ENCODE measurements around the gene USF2. TPM values are rescaled to one million over a fixed set of nuclear protein-coding genes. Genes with fewer than 3 reads are reported as not detected.

Gene USF2
- total RNA-seq, 2 donors from 2014 or later: 204 to 299 TPM

DNA sequence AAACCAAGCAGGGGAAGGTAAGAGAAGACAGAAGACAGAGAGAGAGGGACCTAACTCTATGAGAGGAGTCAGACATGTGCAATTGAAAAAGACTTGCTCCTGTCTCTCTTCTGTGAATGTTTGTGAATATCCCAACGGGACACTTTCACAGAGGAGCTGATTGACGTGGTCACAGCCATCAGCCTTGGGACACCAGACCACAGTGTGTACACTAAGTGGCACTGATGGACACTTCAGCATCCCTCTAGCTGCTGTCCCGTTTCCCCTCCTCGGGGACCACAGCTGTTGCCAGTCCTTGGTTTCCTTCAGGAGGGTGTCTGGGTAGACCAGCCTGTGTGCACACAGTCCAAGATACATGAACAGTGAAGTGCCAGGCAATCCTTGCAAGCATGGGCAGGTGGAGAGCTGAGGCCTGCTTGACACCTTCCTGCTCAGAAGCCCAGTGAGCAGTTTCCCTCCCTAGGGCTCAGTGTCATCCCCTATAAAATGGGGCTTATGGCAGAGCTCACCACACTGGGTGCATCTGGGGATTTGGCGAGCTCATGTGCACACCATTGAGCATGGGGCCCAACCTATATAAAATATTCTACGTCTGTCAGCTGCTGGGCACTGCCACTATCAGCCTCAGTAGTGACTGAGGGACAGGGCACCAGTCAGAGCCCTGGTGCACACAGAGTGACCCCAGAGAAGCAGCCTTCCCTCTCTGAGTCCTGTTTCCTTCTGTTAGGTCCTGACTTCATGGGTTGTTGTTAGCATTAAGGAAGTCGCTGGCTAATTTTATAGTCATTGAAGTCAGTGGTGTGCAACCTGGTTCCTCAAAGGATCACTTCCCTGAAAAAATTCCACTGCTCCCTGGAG lies 4.3 kb upstream of the USF2 start:
- Mint-ChIP-seq H3K4me3 (no peak overlapping the region), H3K27me3 (no peaks in the 10 kb centered on the region), H3K4me1 (peaks cover 12% of the 10 kb centered on the region), H3K27ac (peak overlapping the region; percentile 90), H3K36me3 (ENCODE audit: low read depth) (no peaks in the 10 kb centered on the region)
- ATAC-seq: no peak
- H3K9me3 ChIP-seq (ENCODE audit: control insufficient read depth, low read length, poor library complexity, severe bottlenecking): no peaks in the 10 kb centered on the region
- peak in 1 of 3 donors; percentile 1 for DNase-seq

DNA sequence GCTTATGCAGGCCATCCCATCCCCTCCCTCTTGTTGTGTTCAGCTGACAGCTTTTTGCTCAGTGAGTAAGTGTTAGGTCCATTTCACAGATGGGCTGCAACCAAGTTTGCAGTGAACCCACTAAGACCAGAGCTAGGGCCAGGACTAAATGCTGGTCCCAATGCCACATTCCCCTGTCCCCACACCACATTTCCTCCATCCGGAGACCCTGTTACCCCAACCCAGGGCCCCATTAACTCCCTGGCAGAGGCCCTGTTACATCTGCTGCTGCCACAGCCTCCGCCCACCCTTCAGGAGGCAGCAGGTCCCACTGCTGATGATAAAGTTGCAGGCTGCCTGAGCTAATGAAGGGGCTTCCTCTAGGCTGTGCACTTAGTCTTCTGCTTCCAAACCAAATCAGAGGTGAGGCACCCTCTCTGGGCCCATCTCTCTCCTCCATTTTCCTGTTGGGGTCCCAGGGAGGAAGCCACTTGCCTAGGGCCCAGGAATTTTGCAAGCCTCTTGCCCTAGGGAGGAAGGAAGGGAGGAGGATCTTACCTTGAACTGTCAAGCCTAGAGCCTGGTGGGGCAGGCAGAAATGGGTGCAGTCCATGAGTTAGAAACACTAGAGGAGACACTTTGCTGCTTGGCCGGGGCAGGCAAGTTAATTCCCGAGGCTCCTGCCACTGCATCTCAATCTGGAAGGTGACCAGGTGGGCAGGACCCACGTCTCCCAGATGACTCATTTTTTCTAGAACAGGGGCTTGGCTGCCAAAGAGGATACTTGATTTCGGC lies 3.4 kb upstream of the USF2 start:
- peak overlapping the region; percentile 90 for H3K27ac Mint-ChIP-seq
- DNase-seq: peak in 1 of 3 donors; percentile 3
- no peaks in the 10 kb centered on the region for H3K36me3 Mint-ChIP-seq (ENCODE audit: low read depth)
- H3K4me1 Mint-ChIP-seq: peaks cover 12% of the 10 kb centered on the region
- H3K4me3 Mint-ChIP-seq: peak overlapping the region; percentile 74
- ATAC-seq: no peak
- H3K9me3 ChIP-seq (ENCODE audit: control insufficient read depth, low read length, poor library complexity, severe bottlenecking): no peaks in the 10 kb centered on the region
- H3K27me3 Mint-ChIP-seq: no peaks in the 10 kb centered on the region

GRCh38 chr19:35265900-35266519 lies 2.8 kb upstream of the USF2 start:
- Mint-ChIP-seq H3K27ac (peak overlapping the region; percentile 90), H3K4me1 (peaks cover 14% of the 10 kb centered on the region), H3K4me3 (peak overlapping the region; percentile 74), H3K27me3 (no peaks in the 10 kb centered on the region), H3K36me3 (ENCODE audit: low read depth) (no peaks in the 10 kb centered on the region)
- ATAC-seq (no peak), DNase-seq (peak in 1 of 3 donors; percentile 4)
- H3K9me3 ChIP-seq (ENCODE audit: control insufficient read depth, low read length, poor library complexity, severe bottlenecking): no peaks in the 10 kb centered on the region

DNA sequence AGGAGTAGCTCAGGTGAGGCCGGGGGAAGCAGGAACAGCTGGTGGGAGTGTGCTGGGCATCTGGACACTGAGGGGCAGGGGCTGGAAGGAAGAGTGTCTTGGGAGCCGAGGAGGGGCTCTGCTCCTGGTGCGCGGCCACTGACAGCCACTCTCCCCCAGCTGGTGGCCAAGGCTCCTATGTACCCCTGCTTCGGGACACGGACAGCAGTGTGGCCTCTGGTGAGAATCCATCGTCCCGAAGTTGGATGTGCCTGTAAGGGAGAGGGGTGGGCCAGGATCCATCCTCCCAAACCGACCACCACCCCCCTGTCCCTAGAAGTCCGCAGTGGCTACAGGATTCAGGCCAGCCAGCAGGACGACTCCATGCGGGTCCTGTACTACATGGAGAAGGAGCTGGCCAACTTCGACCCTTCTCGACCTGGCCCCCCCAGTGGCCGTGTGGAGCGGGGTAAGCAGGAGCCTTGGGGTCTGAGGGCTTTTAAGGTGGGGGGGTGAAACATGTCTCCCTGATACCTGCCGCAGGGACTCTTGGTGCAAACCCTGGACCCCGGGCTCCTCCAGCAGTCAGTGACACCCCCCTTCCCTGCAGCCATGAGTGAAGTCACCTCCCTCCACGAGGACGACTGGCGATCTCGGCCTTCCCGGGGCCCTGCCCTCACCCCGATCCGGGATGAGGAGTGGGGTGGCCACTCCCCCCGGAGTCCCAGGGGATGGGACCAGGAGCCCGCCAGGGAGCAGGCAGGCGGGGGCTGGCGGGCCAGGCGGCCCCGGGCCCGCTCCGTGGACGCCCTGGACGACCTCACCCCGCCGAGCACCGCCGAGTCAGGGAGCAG lies 2.0 kb upstream of the USF2 start:
- H3K36me3 Mint-ChIP-seq (ENCODE audit: low read depth): no peaks in the 10 kb centered on the region
- peaks cover 16% of the 10 kb centered on the region for H3K4me1 Mint-ChIP-seq
- ATAC-seq (no peak), DNase-seq (peak in 1 of 3 donors; percentile 8)
- H3K27me3 Mint-ChIP-seq: no peaks in the 10 kb centered on the region
- peak overlapping the region; percentile 94 for H3K4me3 Mint-ChIP-seq
- H3K9me3 ChIP-seq (ENCODE audit: control insufficient read depth, low read length, poor library complexity, severe bottlenecking): no peaks in the 10 kb centered on the region
- H3K27ac Mint-ChIP-seq: peak overlapping the region; percentile 90

DNA sequence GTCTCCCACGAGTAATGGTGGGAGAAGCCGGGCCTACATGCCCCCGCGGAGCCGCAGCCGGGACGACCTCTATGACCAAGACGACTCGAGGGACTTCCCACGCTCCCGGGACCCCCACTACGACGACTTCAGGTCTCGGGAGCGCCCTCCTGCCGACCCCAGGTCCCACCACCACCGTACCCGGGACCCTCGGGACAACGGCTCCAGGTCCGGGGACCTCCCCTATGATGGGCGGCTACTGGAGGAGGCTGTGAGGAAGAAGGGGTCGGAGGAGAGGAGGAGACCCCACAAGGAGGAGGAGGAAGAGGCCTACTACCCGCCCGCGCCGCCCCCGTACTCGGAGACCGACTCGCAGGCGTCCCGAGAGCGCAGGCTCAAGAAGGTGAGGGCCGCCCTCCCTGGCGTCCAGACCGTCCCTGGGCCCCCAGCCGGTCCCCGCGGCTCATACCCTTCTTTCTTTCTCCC lies 1.4 kb upstream of the USF2 start:
- peaks cover 22% of the 10 kb centered on the region for H3K4me1 Mint-ChIP-seq
- H3K9me3 ChIP-seq (ENCODE audit: control insufficient read depth, low read length, poor library complexity, severe bottlenecking): no peaks in the 10 kb centered on the region
- peaks cover 2% of the 10 kb centered on the region for H3K36me3 Mint-ChIP-seq (ENCODE audit: low read depth)
- ATAC-seq (peak; percentile 18), DNase-seq (peak; percentile 16 to 30 (median 27))
- H3K27me3 Mint-ChIP-seq: no peaks in the 10 kb centered on the region
- H3K4me3 Mint-ChIP-seq: peak overlapping the region; percentile 94
- H3K27ac Mint-ChIP-seq: peak overlapping the region; percentile 89

DNA sequence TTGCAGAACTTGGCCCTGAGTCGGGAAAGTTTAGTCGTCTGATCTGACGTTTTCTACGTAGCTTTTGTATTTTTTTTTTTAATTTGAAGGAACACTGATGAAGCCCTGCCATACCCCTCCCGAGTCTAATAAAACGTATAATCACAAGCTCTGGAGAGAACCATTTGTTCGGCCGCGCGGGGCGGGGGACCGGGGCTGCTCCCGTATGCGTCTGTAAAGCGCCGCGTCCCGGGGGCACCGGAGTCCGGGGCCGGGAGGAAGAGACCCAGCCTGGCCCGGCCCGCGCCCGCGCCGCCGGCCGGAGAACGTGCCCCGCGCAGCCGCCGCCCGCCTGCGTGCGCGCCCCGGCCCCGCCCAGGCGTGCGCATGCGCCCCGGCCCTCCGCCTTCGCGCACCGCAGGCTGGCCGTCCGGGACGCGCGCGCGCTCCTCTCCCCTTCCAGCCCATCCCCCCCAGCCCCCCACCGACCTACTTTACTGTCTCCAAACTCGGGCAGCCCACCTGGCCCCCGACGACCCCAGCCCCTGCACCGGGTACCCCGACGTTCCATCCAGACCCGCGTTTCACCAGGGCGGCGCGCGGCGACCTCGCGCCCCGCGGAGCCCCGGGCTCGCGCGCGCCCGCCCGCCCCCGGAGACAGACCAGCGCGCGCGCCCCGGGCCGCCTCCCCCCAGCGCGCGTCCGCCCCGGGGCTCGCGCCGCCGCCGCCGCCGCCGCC lies 785 bp upstream of the USF2 start:
- H3K9me3 ChIP-seq (ENCODE audit: control insufficient read depth, low read length, poor library complexity, severe bottlenecking): no peaks in the 10 kb centered on the region
- ATAC-seq: peak; percentile 66
- Mint-ChIP-seq H3K27ac (peak overlapping the region; percentile 89), H3K36me3 (ENCODE audit: low read depth) (peaks cover 2% of the 10 kb centered on the region), H3K4me1 (peaks cover 22% of the 10 kb centered on the region), H3K4me3 (peak overlapping the region; percentile 94), H3K27me3 (no peaks in the 10 kb centered on the region)
- DNase-seq: peak; percentile 70 to 77 (median 71)

GRCh38 chr19:35269438-35270117 lies 816 bp downstream of the USF2 start:
- DNase-seq (peak; percentile 57 to 70 (median 60)), ATAC-seq (peak; percentile 67)
- H3K27ac Mint-ChIP-seq: peak overlapping the region; percentile 63
- H3K36me3 Mint-ChIP-seq (ENCODE audit: low read depth): peaks cover 2% of the 10 kb centered on the region
- H3K4me1 Mint-ChIP-seq: peaks cover 30% of the 10 kb centered on the region
- no peaks in the 10 kb centered on the region for H3K9me3 ChIP-seq (ENCODE audit: control insufficient read depth, low read length, poor library complexity, severe bottlenecking)
- H3K4me3 Mint-ChIP-seq: peak overlapping the region; percentile 81
- no peaks in the 10 kb centered on the region for H3K27me3 Mint-ChIP-seq

GRCh38 chr19:35270381-35270811 lies 1.6 kb downstream of the USF2 start:
- ATAC-seq (no peak), DNase-seq (no peak)
- Mint-ChIP-seq H3K27ac (peak overlapping the region; percentile 63), H3K27me3 (no peaks in the 10 kb centered on the region), H3K4me1 (peaks cover 32% of the 10 kb centered on the region), H3K36me3 (ENCODE audit: low read depth) (peaks cover 2% of the 10 kb centered on the region), H3K4me3 (peak overlapping the region; percentile 53)
- H3K9me3 ChIP-seq (ENCODE audit: control insufficient read depth, low read length, poor library complexity, severe bottlenecking): no peaks in the 10 kb centered on the region

- Mint-ChIP-seq H3K4me3 (peak overlapping the region; percentile 66), H3K27me3 (no peaks in the 10 kb centered on the region), H3K4me1 (peaks cover 27% of the 10 kb centered on the region), H3K36me3 (ENCODE audit: low read depth) (peaks cover 2% of the 10 kb centered on the region), H3K27ac (peak overlapping the region; percentile 81)
- no peak for DNase-seq
- ATAC-seq: no peak
- no peaks in the 10 kb centered on the region for H3K9me3 ChIP-seq (ENCODE audit: control insufficient read depth, low read length, poor library complexity, severe bottlenecking)
Observed at GRCh38 chr19:35271546-35271945, 2.8 kb downstream of the USF2 start.

DNA sequence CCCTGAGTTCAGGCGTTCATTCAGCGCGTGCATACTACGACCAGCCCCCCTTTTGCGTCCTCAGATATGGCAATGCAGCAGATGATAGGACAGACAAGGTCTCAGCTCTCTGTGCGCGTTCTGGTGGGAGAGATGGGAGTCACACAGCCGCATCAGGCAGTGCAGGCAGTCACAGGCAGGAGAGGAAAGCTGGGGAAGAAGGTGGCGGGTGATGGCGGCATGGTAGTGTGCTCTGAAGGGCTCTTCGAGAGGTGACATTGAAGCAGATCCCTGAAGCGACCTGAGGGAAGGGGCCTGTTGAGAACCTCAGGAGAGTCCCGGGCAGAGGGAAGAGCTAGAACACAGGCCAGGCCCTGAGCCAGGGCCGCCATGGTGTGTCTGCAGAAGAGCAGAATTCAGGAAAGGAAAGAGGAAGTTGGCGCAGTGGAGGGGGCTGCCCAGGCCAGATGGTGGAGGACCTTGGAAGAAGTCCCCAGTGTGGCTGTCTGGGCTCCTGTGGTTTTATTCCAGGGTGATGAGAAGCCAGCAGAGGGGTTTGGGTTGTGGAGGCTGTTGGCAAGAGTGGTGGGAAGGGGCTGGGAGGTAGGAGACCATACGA lies 3.5 kb downstream of the USF2 start:
- H3K9me3 ChIP-seq (ENCODE audit: control insufficient read depth, low read length, poor library complexity, severe bottlenecking): no peaks in the 10 kb centered on the region
- Mint-ChIP-seq H3K36me3 (ENCODE audit: low read depth) (peaks cover 5% of the 10 kb centered on the region), H3K27me3 (no peaks in the 10 kb centered on the region), H3K4me1 (peaks cover 27% of the 10 kb centered on the region), H3K27ac (peak overlapping the region; percentile 81), H3K4me3 (peak overlapping the region; percentile 66)
- DNase-seq (no peak), ATAC-seq (no peak)

- H3K27ac Mint-ChIP-seq: no peak overlapping the region
- H3K27me3 Mint-ChIP-seq: no peaks in the 10 kb centered on the region
Observed at GRCh38 chr19:35272954-35273649, 4.3 kb downstream of the USF2 start.

More at GRCh38 chr19:35272954-35273649, 4.3 kb downstream of the USF2 start:
- H3K9me3 ChIP-seq (ENCODE audit: control insufficient read depth, low read length, poor library complexity, severe bottlenecking): no peaks in the 10 kb centered on the region
- no peak for ATAC-seq
- H3K36me3 Mint-ChIP-seq (ENCODE audit: low read depth): peaks cover 5% of the 10 kb centered on the region
- peaks cover 23% of the 10 kb centered on the region for H3K4me1 Mint-ChIP-seq
- H3K4me3 Mint-ChIP-seq: no peak overlapping the region
- no peak for DNase-seq

All from T-helper 17 cell (primary cell).